Breast epithelium (tissue), 4 donors: ENCODE results near the gene NFE2L2. TPM values are rescaled to one million over a fixed set of nuclear protein-coding genes. Genes with fewer than 3 reads are reported as not detected.
"Not testable (repeated sequence)": the region's sequence is repeated elsewhere in the genome, so short reads cannot be mapped to it uniquely, and the experiment has no call there.

Experiments used
- DNase-seq, 2 donors: peaks; one replicate each; pipeline ENCODE4 v3.0.0-alpha.2; 2019; ENCODE audit warnings: low spot score in 2 of 2
- H3K27ac ChIP-seq, 2 donors: fragments of 200-600 bp; sonication (generic) in 1 of 2; one replicate each; pipeline ENCODE4 v1.5.1; 2016 to 2019; ENCODE audit warnings: mild to moderate bottlenecking in 1 of 2
- H3K27me3 ChIP-seq, 2 donors: fragments of 200-600 bp; sonication (generic) in 1 of 2; one replicate each; pipeline versions ENCODE4 v1.5.1 to v1.6.0; 2017 to 2019; ENCODE audit warnings: control low read depth in 1 of 2, mild to moderate bottlenecking in 1 of 2
- H3K36me3 ChIP-seq: fragments of 200-600 bp; one replicate; pipeline ENCODE4 v1.5.1; 2019
- H3K4me1 ChIP-seq, 2 donors: fragments of 200-600 bp; sonication (generic); one replicate each; pipeline ENCODE4 v1.5.1; 2016 to 2019; ENCODE audit warnings: control low read depth in 1 of 2
- H3K4me3 ChIP-seq, 3 donors: fragments of 200-600 bp; sonication (generic); 1 replicate in 2 of 3; 2 replicates in 1 of 3; pipeline ENCODE4 v1.5.1; 2016 to 2019; ENCODE audit warnings: mild to moderate bottlenecking in 3 of 3, moderate library complexity in 2 of 3
- H3K9me3 ChIP-seq, 2 donors: fragments of 200-600 bp; sonication (generic) in 1 of 2; one replicate each; pipeline ENCODE4 v1.5.1; 2016 to 2019; ENCODE audit warnings: control low read depth in 1 of 2
- CTCF ChIP-seq, 3 donors: fragments of 450-650 bp; IDR thresholded peaks; one replicate each; pipeline ENCODE4 v1.5.1; 2016 to 2017; ENCODE audit warnings: antibody characterized with exemption in 3 of 3, mild to moderate bottlenecking in 3 of 3, moderate library complexity in 3 of 3
- POLR2A ChIP-seq: fragments of 450-650 bp; IDR thresholded peaks from one replicate; pipeline ENCODE4 v1.6.1; 2016; ENCODE audit warnings: antibody characterized with exemption, mild to moderate bottlenecking, moderate library complexity
- POLR2AphosphoS5 ChIP-seq, 3 donors: sonication (generic); formaldehyde crosslinking; IDR thresholded peaks; one replicate each; pipeline ENCODE4 v1.6.1; 2017; ENCODE audit warnings: antibody characterized with exemption in 3 of 3
- intact Hi-C: fragments of 100-400 bp; cut with DNase I; formaldehyde crosslinking; loops from one replicate; pipeline ENCODE4 v1.15.1; 2023; ENCODE audit warnings: low total_unique reads
- total RNA-seq, 3 donors: library from RNA; depleted of rRNA; stranded (reverse); fragments of >200 nt; gene quantifications; one replicate each; pipeline ENCODE4 v1.1.0, GENCODE V29; 2016

NFE2L2 gene
- total RNA-seq, 3 donors from 2014 or later = 63.8 to 133 (median 124) TPM

- H3K9me3 ChIP-seq = no peaks in the 10 kb centered on the region
- H3K4me3 ChIP-seq = no peak overlapping the region
- H3K36me3 ChIP-seq = no peaks in the 10 kb centered on the region
- no peak for DNase-seq
- H3K4me1 ChIP-seq = no peaks in the 10 kb centered on the region
- H3K27me3 ChIP-seq = no peaks in the 10 kb centered on the region
- no peak overlapping the region for H3K27ac ChIP-seq
- intact Hi-C loops = no loop called here
- TF ChIP-seq POLR2AphosphoS5 (IDR thresholded peaks at IDR 0.05) (no peak), POLR2A (no peak), CTCF (IDR thresholded peaks at IDR 0.05) (no peak)
These were observed 57.4 kb downstream of the NFE2L2 start for GRCh38 chr2:177207101-177207500.

GRCh38 chr2:177204417-177204816 lies 60.1 kb downstream of the NFE2L2 start:
- H3K27me3 ChIP-seq = no peaks in the 10 kb centered on the region
- no peak overlapping the region for H3K27ac ChIP-seq
- TF ChIP-seq POLR2AphosphoS5 (IDR thresholded peaks at IDR 0.05) = no peak
- TF ChIP-seq CTCF (IDR thresholded peaks at IDR 0.05) = no peak
- TF ChIP-seq POLR2A = no peak
- H3K4me3 ChIP-seq = no peak overlapping the region
- DNase-seq = no peak
- intact Hi-C loops = no loop called here
- H3K9me3 ChIP-seq = no peaks in the 10 kb centered on the region
- no peaks in the 10 kb centered on the region for H3K4me1 ChIP-seq
- H3K36me3 ChIP-seq = no peaks in the 10 kb centered on the region

- Histone ChIP-seq H3K27me3 (no peaks in the 10 kb centered on the region), H3K4me1 (no peaks in the 10 kb centered on the region), H3K4me3 (no peak overlapping the region), H3K27ac (no peak overlapping the region), H3K36me3 (no peaks in the 10 kb centered on the region), H3K9me3 (no peaks in the 10 kb centered on the region)
- intact Hi-C loops = no loop called here
- no peak for DNase-seq
- TF ChIP-seq CTCF (IDR thresholded peaks at IDR 0.05) = no peak
- no peak for TF ChIP-seq POLR2AphosphoS5 (IDR thresholded peaks at IDR 0.05)
- TF ChIP-seq POLR2A = no peak
These were observed 62.6 kb downstream of the NFE2L2 start for GRCh38 chr2:177201919-177202346.

- H3K4me3 ChIP-seq, H3K9me3 ChIP-seq, H3K36me3 ChIP-seq, DNase-seq, intact Hi-C loops, H3K4me1 ChIP-seq, H3K27ac ChIP-seq, H3K27me3 ChIP-seq: not testable (repeated sequence)
These were observed 64.1 kb downstream of the NFE2L2 start for GRCh38 chr2:177200419-177200818.

GRCh38 chr2:177195194-177195593 lies 69.3 kb downstream of the NFE2L2 start:
- no peak for TF ChIP-seq POLR2A
- Histone ChIP-seq H3K27me3 (no peaks in the 10 kb centered on the region), H3K4me1 (no peaks in the 10 kb centered on the region), H3K36me3 (no peaks in the 10 kb centered on the region), H3K9me3 (no peaks in the 10 kb centered on the region), H3K4me3 (no peak overlapping the region), H3K27ac (no peak overlapping the region)
- intact Hi-C loops = no loop called here
- no peak for DNase-seq

GRCh38 chr2:177193240-177193639 lies 71.3 kb downstream of the NFE2L2 start:
- Histone ChIP-seq H3K4me3 (no peak overlapping the region), H3K36me3 (no peaks in the 10 kb centered on the region), H3K27me3 (no peaks in the 10 kb centered on the region), H3K4me1 (no peaks in the 10 kb centered on the region), H3K27ac (no peak overlapping the region), H3K9me3 (no peaks in the 10 kb centered on the region)
- no peak for DNase-seq
- TF ChIP-seq CTCF (IDR thresholded peaks at IDR 0.05) (no peak), POLR2AphosphoS5 (IDR thresholded peaks at IDR 0.05) (no peak), POLR2A (no peak)
- intact Hi-C loops = no loop called here
